KMS-11 (cell line): Measurements from ENCODE around the gene IL17D.

Source experiments
- H2AFZ ChIP-seq: fragments of 200-600 bp; sonication (generic); 2 replicates; pipeline ENCODE4 v1.6.1; 2016; ENCODE audit warnings: antibody characterized with exemption, mixed run types, low read depth
- H3K27ac ChIP-seq: fragments of 200-600 bp; sonication (generic); 2 replicates; pipeline ENCODE4 v1.6.1; 2016; ENCODE audit warnings: mild to moderate bottlenecking, mixed run types
- H3K27me3 ChIP-seq: fragments of 200-600 bp; sonication (generic); 2 replicates; pipeline ENCODE4 v1.6.1; 2017; ENCODE audit warnings: mild to moderate bottlenecking, low read depth, mixed run types, moderate library complexity; ENCODE audit not compliant: insufficient read depth
- H3K36me3 ChIP-seq: fragments of 200-600 bp; sonication (generic); 2 replicates; pipeline ENCODE4 v1.6.1; 2017; ENCODE audit warnings: mild to moderate bottlenecking, mixed run types; ENCODE audit not compliant: insufficient read depth
- H3K4me1 ChIP-seq: fragments of 200-600 bp; sonication (generic); 2 replicates; pipeline ENCODE4 v1.6.1; 2016; ENCODE audit warnings: mild to moderate bottlenecking, low read depth, mixed run types; ENCODE audit not compliant: poor library complexity, severe bottlenecking
- H3K4me2 ChIP-seq: fragments of 200-600 bp; sonication (generic); 2 replicates; pipeline ENCODE4 v1.7.0; 2016; ENCODE audit warnings: mild to moderate bottlenecking, mixed run types
- H3K4me3 ChIP-seq: fragments of 200-600 bp; sonication (generic); IDR thresholded peaks from 2 replicates; pipeline ENCODE4 v1.6.1; 2017; ENCODE audit warnings: low read depth, low read length, mixed read lengths; ENCODE audit not compliant: insufficient read depth
- H3K79me2 ChIP-seq: fragments of 200-600 bp; sonication (generic); 2 replicates; pipeline ENCODE4 v1.6.1; 2016; ENCODE audit warnings: low read depth, mixed run types; ENCODE audit not compliant: insufficient read depth
- H3K9ac ChIP-seq: fragments of 200-600 bp; sonication (generic); 2 replicates; pipeline ENCODE4 v1.6.1; 2016; ENCODE audit warnings: mild to moderate bottlenecking, mixed run types
- H4K20me1 ChIP-seq: fragments of 200-600 bp; sonication (generic); 2 replicates; pipeline ENCODE4 v1.6.1; 2016; ENCODE audit warnings: mild to moderate bottlenecking, mixed run types; ENCODE audit not compliant: insufficient read depth
- TF ChIP-seq, protein P1 (sequence below): fragments of 200-600 bp; sonication (generic); conservative IDR thresholded peaks from 2 replicates; pipeline ENCODE4 v1.6.1; 2017; ENCODE audit warnings: low read depth, mild to moderate bottlenecking, antibody characterized with exemption, low read length, moderate library complexity, mixed read lengths

The IL17D gene

DNA sequence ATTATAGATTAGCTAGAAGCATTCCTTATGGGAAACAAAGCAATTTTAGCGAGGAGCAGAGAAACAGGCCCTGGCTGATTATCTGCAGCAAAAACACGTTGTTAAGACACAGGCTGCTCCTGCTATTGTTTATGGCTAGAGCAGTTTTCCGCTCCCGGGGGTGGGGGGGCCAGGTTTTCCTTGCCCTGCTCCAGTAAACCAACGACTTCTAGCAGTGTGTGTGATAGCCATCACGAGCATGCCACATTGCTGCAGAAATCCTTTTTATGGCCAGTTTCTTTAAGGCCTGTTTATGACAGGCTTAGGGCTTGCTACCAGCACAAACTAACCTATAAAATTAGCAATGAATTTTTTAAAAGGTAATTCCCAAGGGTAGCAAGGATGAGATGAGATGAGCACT lies 18.4 kb upstream of the IL17D start:
- Histone ChIP-seq H3K27ac (no peak overlapping the region), H4K20me1 (no peaks in the 10 kb centered on the region), H3K4me2 (no peak overlapping the region), H3K4me3 (no peak overlapping the region), H3K4me1 (no peaks in the 10 kb centered on the region), H2AFZ (no peak overlapping the region), H3K27me3 (no peaks in the 10 kb centered on the region), H3K9ac (no peak overlapping the region), H3K36me3 (no peaks in the 10 kb centered on the region), H3K79me2 (no peaks in the 10 kb centered on the region)
- TF ChIP-seq, protein P1, sequence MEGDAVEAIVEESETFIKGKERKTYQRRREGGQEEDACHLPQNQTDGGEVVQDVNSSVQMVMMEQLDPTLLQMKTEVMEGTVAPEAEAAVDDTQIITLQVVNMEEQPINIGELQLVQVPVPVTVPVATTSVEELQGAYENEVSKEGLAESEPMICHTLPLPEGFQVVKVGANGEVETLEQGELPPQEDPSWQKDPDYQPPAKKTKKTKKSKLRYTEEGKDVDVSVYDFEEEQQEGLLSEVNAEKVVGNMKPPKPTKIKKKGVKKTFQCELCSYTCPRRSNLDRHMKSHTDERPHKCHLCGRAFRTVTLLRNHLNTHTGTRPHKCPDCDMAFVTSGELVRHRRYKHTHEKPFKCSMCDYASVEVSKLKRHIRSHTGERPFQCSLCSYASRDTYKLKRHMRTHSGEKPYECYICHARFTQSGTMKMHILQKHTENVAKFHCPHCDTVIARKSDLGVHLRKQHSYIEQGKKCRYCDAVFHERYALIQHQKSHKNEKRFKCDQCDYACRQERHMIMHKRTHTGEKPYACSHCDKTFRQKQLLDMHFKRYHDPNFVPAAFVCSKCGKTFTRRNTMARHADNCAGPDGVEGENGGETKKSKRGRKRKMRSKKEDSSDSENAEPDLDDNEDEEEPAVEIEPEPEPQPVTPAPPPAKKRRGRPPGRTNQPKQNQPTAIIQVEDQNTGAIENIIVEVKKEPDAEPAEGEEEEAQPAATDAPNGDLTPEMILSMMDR, result no peak

DNA sequence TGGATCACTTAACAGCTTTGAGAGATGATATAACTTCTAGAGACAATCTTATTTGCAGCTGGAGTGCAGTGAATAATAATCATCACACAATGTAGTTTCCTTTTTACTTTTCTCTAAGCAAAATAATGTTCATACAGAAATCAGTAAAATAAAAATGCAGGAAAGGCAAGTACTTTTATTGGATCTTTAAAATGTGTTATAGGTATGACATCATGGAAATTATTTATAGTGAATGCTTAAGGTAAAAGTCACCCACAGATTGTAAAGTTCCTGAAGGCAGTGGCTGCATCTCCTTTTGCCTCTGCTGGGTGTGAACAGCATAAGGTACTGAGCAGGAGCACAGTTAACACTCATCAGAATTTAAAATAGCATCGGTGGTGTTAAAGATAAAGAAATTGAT lies 17.3 kb upstream of the IL17D start:
- Histone ChIP-seq H3K9ac (no peak overlapping the region), H3K27me3 (no peaks in the 10 kb centered on the region), H3K36me3 (no peaks in the 10 kb centered on the region), H3K79me2 (no peaks in the 10 kb centered on the region), H3K27ac (no peak overlapping the region), H2AFZ (no peak overlapping the region), H4K20me1 (no peaks in the 10 kb centered on the region), H3K4me1 (no peaks in the 10 kb centered on the region), H3K4me3 (no peak overlapping the region), H3K4me2 (no peak overlapping the region)
- TF ChIP-seq, protein P1, result no peak

DNA sequence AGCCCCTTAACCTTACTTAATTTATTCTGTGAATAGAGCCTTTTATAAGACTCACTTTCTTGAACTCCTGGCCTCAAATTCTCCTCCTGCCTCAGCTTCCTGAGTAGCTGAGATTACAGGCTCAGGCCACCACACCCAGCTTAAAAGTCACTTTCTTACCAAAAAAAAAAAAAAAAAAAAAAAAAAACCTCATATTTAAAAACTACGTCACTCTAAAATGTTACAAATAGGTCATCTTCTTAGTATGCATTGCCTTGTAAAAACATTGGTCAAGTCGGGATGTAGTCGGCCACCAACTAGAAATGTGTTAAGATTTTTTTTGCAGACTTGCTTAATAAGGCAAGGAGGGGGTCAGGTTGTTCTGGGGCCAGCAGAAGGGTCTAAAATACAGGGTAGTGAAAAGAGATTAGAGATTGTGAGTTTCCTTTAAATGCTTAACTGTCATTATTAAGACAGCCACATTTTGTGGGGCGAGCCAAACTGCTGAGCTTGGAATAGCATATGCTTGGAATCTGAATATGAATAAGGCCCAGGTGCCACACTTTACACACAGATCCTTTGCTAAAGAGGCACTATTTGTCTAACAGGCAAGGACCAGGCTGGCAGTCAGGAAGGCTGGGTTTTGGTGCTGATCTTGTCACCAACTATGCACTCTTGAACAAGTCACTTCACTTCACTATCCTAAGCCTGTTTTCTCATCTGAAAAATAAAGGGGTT lies 16.5 kb upstream of the IL17D start:
- no peaks in the 10 kb centered on the region for H4K20me1 ChIP-seq
- no peaks in the 10 kb centered on the region for H3K36me3 ChIP-seq
- TF ChIP-seq, protein P1, result no peak
- H3K4me1 ChIP-seq, result no peaks in the 10 kb centered on the region
- H3K4me2 ChIP-seq, result no peak overlapping the region
- H3K79me2 ChIP-seq, result no peaks in the 10 kb centered on the region
- no peak overlapping the region for H3K9ac ChIP-seq
- H3K27ac ChIP-seq, result no peak overlapping the region
- H3K4me3 ChIP-seq, result no peak overlapping the region
- H3K27me3 ChIP-seq, result no peaks in the 10 kb centered on the region
- H2AFZ ChIP-seq, result no peak overlapping the region

DNA sequence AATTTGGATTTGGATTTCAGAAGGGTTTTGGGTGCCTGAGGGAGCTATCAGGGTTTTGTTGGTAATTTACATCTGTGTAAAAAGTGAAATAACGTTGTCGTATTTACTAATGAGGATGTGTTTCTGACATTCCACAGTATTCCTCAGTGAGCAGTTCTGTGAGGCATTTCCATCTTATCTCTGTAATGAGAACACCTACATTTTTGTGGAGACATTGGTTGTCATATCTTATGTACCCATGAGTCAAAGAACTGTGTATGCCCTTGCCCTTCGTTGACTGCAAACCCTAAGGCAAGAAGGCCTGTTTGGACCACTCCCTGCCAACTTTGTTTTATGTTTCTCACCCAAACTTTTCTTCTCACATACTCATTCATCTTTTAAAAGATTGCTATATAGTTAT lies 14.2 kb upstream of the IL17D start:
- H3K4me1 ChIP-seq, result no peaks in the 10 kb centered on the region
- H3K4me2 ChIP-seq, result no peak overlapping the region
- H3K27me3 ChIP-seq, result no peaks in the 10 kb centered on the region
- no peaks in the 10 kb centered on the region for H3K36me3 ChIP-seq
- H2AFZ ChIP-seq, result no peak overlapping the region
- TF ChIP-seq, protein P1, result no peak
- H3K27ac ChIP-seq, result no peak overlapping the region
- no peaks in the 10 kb centered on the region for H4K20me1 ChIP-seq
- H3K4me3 ChIP-seq, result no peak overlapping the region
- H3K9ac ChIP-seq, result no peak overlapping the region
- no peaks in the 10 kb centered on the region for H3K79me2 ChIP-seq
